Breast epithelium (tissue), 4 donors: ENCODE results near the gene KLHL22. TPM values are rescaled to one million over a fixed set of nuclear protein-coding genes. Genes with fewer than 3 reads are reported as not detected.

Experiments
- DNase-seq, 2 donors: peaks; one replicate each; pipeline ENCODE4 v3.0.0-alpha.2; 2019; ENCODE audit warnings: low spot score in 2 of 2
- H3K27ac ChIP-seq, 2 donors: fragments of 200-600 bp; sonication (generic) in 1 of 2; one replicate each; pipeline ENCODE4 v1.5.1; 2016 to 2019; ENCODE audit warnings: mild to moderate bottlenecking in 1 of 2
- H3K27me3 ChIP-seq, 2 donors: fragments of 200-600 bp; sonication (generic) in 1 of 2; one replicate each; pipeline versions ENCODE4 v1.5.1 to v1.6.0; 2017 to 2019; ENCODE audit warnings: control low read depth in 1 of 2, mild to moderate bottlenecking in 1 of 2
- H3K36me3 ChIP-seq: fragments of 200-600 bp; one replicate; pipeline ENCODE4 v1.5.1; 2019
- H3K4me1 ChIP-seq, 2 donors: fragments of 200-600 bp; sonication (generic); one replicate each; pipeline ENCODE4 v1.5.1; 2016 to 2019; ENCODE audit warnings: control low read depth in 1 of 2
- H3K4me3 ChIP-seq, 3 donors: fragments of 200-600 bp; sonication (generic); 1 replicate in 2 of 3; 2 replicates in 1 of 3; pipeline ENCODE4 v1.5.1; 2016 to 2019; ENCODE audit warnings: mild to moderate bottlenecking in 3 of 3, moderate library complexity in 2 of 3
- H3K9me3 ChIP-seq, 2 donors: fragments of 200-600 bp; sonication (generic) in 1 of 2; one replicate each; pipeline ENCODE4 v1.5.1; 2016 to 2019; ENCODE audit warnings: control low read depth in 1 of 2
- CTCF ChIP-seq, 3 donors: fragments of 450-650 bp; IDR thresholded peaks; one replicate each; pipeline ENCODE4 v1.5.1; 2016 to 2017; ENCODE audit warnings: antibody characterized with exemption in 3 of 3, mild to moderate bottlenecking in 3 of 3, moderate library complexity in 3 of 3
- POLR2A ChIP-seq: fragments of 450-650 bp; IDR thresholded peaks from one replicate; pipeline ENCODE4 v1.6.1; 2016; ENCODE audit warnings: antibody characterized with exemption, mild to moderate bottlenecking, moderate library complexity
- POLR2AphosphoS5 ChIP-seq, 3 donors: sonication (generic); formaldehyde crosslinking; IDR thresholded peaks; one replicate each; pipeline ENCODE4 v1.6.1; 2017; ENCODE audit warnings: antibody characterized with exemption in 3 of 3
- intact Hi-C: fragments of 100-400 bp; cut with DNase I; formaldehyde crosslinking; loops from one replicate; pipeline ENCODE4 v1.15.1; 2023; ENCODE audit warnings: low total_unique reads
- total RNA-seq, 3 donors: library from RNA; depleted of rRNA; stranded (reverse); fragments of >200 nt; gene quantifications; one replicate each; pipeline ENCODE4 v1.1.0, GENCODE V29; 2016

Gene KLHL22
- total RNA-seq, 3 donors from 2014 or later: 28.5 to 38.0 (median 35.4) TPM

GRCh38 chr22:20406686-20407408 lies 88.7 kb downstream of the KLHL22 start:
- intact Hi-C loops: no loop called here
- Histone ChIP-seq H3K4me3 (no peak overlapping the region), H3K4me1 (no peaks in the 10 kb centered on the region), H3K27me3 (no peaks in the 10 kb centered on the region), H3K36me3 (peaks cover 5% of the 10 kb centered on the region), H3K27ac (no peak overlapping the region), H3K9me3 (no peaks in the 10 kb centered on the region)
- TF ChIP-seq POLR2A (no peak), POLR2AphosphoS5 (IDR thresholded peaks at IDR 0.05) (no peak), CTCF (IDR thresholded peaks at IDR 0.05) (no peak)
- no peak for DNase-seq

DNA sequence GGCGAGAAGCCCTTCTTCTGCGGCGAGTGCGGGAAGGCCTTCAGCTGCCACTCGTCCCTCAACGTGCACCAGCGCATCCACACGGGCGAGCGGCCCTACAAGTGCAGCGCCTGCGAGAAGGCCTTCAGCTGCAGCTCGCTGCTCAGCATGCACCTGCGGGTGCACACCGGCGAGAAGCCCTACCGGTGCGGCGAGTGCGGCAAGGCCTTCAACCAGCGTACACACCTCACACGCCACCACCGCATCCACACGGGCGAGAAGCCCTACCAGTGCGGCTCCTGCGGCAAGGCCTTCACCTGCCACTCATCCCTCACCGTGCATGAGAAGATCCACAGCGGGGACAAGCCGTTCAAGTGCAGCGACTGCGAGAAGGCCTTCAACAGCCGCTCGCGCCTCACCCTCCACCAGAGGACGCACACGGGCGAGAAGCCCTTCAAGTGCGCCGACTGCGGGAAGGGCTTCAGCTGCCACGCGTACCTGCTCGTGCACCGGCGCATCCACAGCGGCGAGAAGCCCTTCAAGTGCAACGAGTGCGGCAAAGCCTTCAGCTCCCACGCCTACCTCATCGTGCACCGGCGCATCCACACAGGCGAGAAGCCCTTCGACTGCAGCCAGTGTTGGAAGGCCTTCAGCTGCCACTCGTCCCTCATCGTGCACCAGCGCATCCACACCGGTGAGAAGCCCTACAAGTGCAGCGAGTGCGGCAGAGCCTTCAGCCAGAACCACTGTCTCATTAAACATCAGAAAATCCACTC lies 89.5 kb downstream of the KLHL22 start:
- peaks cover 5% of the 10 kb centered on the region for H3K36me3 ChIP-seq
- H3K27me3 ChIP-seq: no peaks in the 10 kb centered on the region
- TF ChIP-seq POLR2A (no peak), CTCF (IDR thresholded peaks at IDR 0.05) (no peak), POLR2AphosphoS5 (IDR thresholded peaks at IDR 0.05) (no peak)
- H3K9me3 ChIP-seq: no peaks in the 10 kb centered on the region
- no peak overlapping the region for H3K4me3 ChIP-seq
- no peak overlapping the region for H3K27ac ChIP-seq
- H3K4me1 ChIP-seq: no peaks in the 10 kb centered on the region
- no peak for DNase-seq
- intact Hi-C loops: no loop called here

DNA sequence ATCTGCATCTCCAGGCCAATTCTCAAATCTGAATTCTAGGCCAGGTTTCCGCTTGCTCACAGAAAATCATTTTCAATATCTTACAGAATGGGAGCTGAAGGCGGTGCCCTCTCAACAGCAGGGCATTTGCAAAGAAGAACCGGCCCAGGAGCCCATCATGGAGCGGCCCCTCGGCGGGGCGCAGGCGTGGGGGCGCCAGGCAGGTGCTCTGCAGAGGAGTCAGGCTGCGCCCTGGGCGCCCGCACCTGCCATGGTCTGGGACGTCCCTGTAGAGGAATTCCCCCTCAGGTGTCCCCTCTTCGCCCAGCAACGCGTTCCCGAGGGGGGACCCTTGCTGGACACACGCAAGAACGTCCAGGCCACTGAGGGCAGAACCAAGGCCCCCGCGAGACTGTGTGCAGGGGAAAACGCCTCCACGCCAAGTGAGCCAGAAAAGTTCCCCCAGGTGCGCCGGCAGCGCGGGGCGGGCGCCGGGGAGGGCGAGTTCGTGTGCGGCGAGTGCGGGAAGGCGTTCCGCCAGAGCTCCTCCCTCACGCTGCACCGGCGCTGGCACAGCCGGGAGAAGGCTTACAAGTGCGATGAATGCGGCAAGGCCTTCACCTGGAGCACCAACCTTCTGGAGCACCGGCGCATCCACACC lies 90.2 kb downstream of the KLHL22 start:
- intact Hi-C loops: no loop called here
- peaks cover 5% of the 10 kb centered on the region for H3K36me3 ChIP-seq
- no peaks in the 10 kb centered on the region for H3K27me3 ChIP-seq
- H3K27ac ChIP-seq: no peak overlapping the region
- H3K4me1 ChIP-seq: no peaks in the 10 kb centered on the region
- H3K9me3 ChIP-seq: no peaks in the 10 kb centered on the region
- no peak overlapping the region for H3K4me3 ChIP-seq
- TF ChIP-seq POLR2A (no peak), POLR2AphosphoS5 (IDR thresholded peaks at IDR 0.05) (no peak), CTCF (IDR thresholded peaks at IDR 0.05) (no peak)
- DNase-seq: no peak

DNA sequence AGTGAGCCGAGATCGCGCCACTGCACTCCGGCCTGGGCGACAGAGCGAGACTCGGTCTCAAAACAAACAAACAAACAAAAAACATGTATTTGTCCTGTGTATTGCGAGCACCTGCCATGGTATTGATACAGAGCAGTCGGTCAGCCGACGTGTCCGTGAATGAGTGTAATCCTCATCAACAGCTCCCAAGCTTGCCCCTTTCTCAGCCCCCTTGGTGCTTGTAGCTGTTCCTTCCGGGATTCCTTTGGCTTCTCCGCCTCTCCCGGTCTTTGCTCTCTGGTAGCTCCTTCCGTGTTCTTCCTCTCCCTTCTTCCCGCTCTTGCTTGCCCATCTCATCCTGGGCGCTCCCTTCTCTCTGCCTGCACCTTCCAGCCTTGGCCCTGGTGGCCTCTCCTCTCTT lies 90.7 kb downstream of the KLHL22 start:
- H3K36me3 ChIP-seq: peaks cover 5% of the 10 kb centered on the region
- H3K4me3 ChIP-seq: no peak overlapping the region
- H3K4me1 ChIP-seq: no peaks in the 10 kb centered on the region
- H3K27ac ChIP-seq: no peak overlapping the region
- no peaks in the 10 kb centered on the region for H3K9me3 ChIP-seq
- TF ChIP-seq CTCF (IDR thresholded peaks at IDR 0.05) (no peak), POLR2AphosphoS5 (IDR thresholded peaks at IDR 0.05) (no peak), POLR2A (no peak)
- no peaks in the 10 kb centered on the region for H3K27me3 ChIP-seq
- intact Hi-C loops: no loop called here
- DNase-seq: no peak

DNA sequence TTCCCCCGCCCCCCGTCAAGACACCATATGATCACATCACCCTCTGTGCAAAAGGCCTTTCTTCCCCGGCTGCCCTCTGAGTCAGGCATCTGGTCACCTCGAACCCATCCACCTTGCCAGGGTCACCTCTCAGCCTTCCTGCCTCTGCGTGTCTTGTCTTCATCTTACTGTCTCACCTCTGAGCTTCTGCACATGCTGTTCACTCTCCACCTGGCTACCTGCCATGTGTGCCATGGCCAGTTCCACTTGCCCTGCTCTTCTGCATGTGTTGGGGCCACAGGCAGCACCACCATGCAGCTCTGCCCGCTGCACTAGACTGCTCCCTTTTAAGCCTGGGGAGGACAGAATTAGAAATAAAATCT lies 91.8 kb downstream of the KLHL22 start:
- intact Hi-C loops: no loop called here
- no peak for DNase-seq
- H3K9me3 ChIP-seq: no peaks in the 10 kb centered on the region
- no peak overlapping the region for H3K27ac ChIP-seq
- no peak for TF ChIP-seq POLR2A
- no peak for TF ChIP-seq CTCF (IDR thresholded peaks at IDR 0.05)
- TF ChIP-seq POLR2AphosphoS5 (IDR thresholded peaks at IDR 0.05): no peak
- H3K36me3 ChIP-seq: peaks cover 5% of the 10 kb centered on the region
- no peak overlapping the region for H3K4me3 ChIP-seq
- no peaks in the 10 kb centered on the region for H3K27me3 ChIP-seq
- no peaks in the 10 kb centered on the region for H3K4me1 ChIP-seq
